HUES6 (cell line): ENCODE results near the gene CNTNAP2.
"Not testable (repeated sequence)": the region's sequence is repeated elsewhere in the genome, so short reads cannot be mapped to it uniquely, and the experiment has no call there.

Experiments used
- H3K27ac ChIP-seq: 2 replicates; pipeline ENCODE4 v1.7.0; 2013; ENCODE audit warnings: low read depth, mild to moderate bottlenecking, low read length, inconsistent platforms
- H3K27me3 ChIP-seq: 2 replicates; pipeline ENCODE4 v1.6.1; 2013; ENCODE audit warnings: low read length; ENCODE audit not compliant: control insufficient read depth, insufficient read depth
- H3K36me3 ChIP-seq: 2 replicates; pipeline ENCODE4 v1.6.1; 2013; ENCODE audit warnings: low read length; ENCODE audit not compliant: control insufficient read depth, insufficient read depth
- H3K4me1 ChIP-seq: 2 replicates; pipeline ENCODE4 v1.6.1; 2013; ENCODE audit warnings: low read length; ENCODE audit not compliant: control insufficient read depth, insufficient read depth
- H3K4me3 ChIP-seq: 2 replicates; pipeline ENCODE4 v1.5.1; 2013; ENCODE audit warnings: low read depth, low read length
- H3K9ac ChIP-seq: one replicate; pipeline ENCODE4 v1.6.1; 2013; ENCODE audit warnings: mild to moderate bottlenecking, low read length
- H3K9me3 ChIP-seq: 2 replicates; pipeline ENCODE4 v1.6.1; 2013; ENCODE audit warnings: low read depth, low read length; ENCODE audit not compliant: control insufficient read depth, insufficient read depth

CNTNAP2 gene

DNA sequence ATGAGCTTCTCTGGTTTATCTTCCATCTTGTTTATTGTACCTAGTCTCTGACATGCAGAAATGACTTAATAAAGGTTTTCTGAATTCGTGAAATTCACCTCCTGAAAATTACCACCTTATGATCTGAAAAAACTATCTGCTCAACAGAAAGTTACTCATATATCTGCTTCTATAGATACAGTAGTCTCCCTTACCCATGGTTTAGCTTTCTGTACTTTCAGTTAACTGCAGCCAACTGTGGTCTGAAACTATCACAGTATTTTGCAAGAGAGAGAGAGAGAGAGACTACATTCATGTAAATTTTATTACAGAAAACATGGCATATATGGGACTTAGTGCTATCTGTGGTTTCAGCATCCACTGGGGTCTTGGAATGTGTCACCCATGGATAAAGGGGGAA, 1564.9 kb downstream of the CNTNAP2 start:
- H3K4me1 ChIP-seq: no peaks in the 10 kb centered on the region
- H3K9me3 ChIP-seq: no peaks in the 10 kb centered on the region
- no peaks in the 10 kb centered on the region for H3K36me3 ChIP-seq
- H3K4me3 ChIP-seq: no peak overlapping the region
- no peaks in the 10 kb centered on the region for H3K27me3 ChIP-seq
- no peak overlapping the region for H3K9ac ChIP-seq
- no peak overlapping the region for H3K27ac ChIP-seq

- Histone ChIP-seq H3K36me3 (no peaks in the 10 kb centered on the region), H3K27ac (no peak overlapping the region), H3K4me3 (no peak overlapping the region), H3K9ac (no peak overlapping the region), H3K4me1 (no peaks in the 10 kb centered on the region), H3K27me3 (no peaks in the 10 kb centered on the region), H3K9me3 (peaks cover 5% of the 10 kb centered on the region)
These were observed 1584.1 kb downstream of the CNTNAP2 start for GRCh38 chr7:147700702-147701101.

- H3K9ac ChIP-seq: no peak overlapping the region
- no peak overlapping the region for H3K27ac ChIP-seq
- H3K9me3 ChIP-seq: peaks cover 5% of the 10 kb centered on the region
- H3K36me3 ChIP-seq: no peaks in the 10 kb centered on the region
- no peaks in the 10 kb centered on the region for H3K4me1 ChIP-seq
- H3K27me3 ChIP-seq: no peaks in the 10 kb centered on the region
- no peak overlapping the region for H3K4me3 ChIP-seq
These were observed 1591.3 kb downstream of the CNTNAP2 start for GRCh38 chr7:147707926-147708325.

- H3K27me3 ChIP-seq: no peaks in the 10 kb centered on the region
- no peaks in the 10 kb centered on the region for H3K4me1 ChIP-seq
- H3K36me3 ChIP-seq: no peaks in the 10 kb centered on the region
- no peak overlapping the region for H3K27ac ChIP-seq
- peaks cover 5% of the 10 kb centered on the region for H3K9me3 ChIP-seq
- no peak overlapping the region for H3K4me3 ChIP-seq
- no peak overlapping the region for H3K9ac ChIP-seq
These were observed 1592.3 kb downstream of the CNTNAP2 start for GRCh38 chr7:147708871-147709270.

GRCh38 chr7:147711447-147711846, 1594.8 kb downstream of the CNTNAP2 start:
- Histone ChIP-seq H3K9me3 (no peaks in the 10 kb centered on the region), H3K27ac (no peak overlapping the region), H3K27me3 (no peaks in the 10 kb centered on the region), H3K4me1 (no peaks in the 10 kb centered on the region), H3K4me3 (no peak overlapping the region), H3K9ac (no peak overlapping the region), H3K36me3 (no peaks in the 10 kb centered on the region)

DNA sequence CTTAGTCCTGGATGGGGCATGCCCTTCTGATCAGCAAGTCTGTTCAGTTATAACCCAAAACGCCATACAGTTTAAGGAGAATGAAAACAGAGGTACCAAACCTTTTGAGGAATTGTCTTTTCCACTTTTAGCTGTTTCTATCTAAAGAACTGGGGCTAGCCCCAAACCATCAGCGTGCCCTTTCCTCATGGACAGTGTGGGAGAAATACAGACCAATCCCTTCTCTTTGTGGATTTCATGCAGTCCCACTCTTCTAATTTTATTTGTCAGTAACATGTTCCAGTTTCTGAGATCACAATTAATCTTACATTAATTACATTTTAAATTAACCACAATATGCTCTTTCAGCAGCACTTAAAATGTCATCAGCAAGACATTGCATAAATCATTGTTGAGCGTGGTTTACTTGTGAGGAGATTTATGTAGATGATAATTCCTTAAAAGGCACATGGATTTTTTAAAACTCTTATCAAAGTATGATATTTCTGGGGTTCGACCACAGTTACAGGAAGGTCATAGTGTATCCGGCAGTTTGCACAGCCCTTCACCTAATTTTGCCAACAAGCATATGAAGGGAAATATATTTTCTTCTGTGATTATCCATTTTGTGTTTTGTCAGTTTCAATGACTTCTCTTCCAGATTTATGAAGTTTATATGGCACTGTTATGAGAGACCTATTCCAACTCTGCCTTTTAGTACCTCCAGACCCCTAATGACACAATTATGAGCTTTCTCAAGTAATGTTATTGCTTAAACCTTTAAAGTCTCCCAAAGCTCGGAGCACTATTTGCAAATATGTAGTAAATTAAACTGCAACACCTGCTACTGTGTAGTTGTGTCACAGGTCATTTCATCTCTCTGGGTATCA, 1605.6 kb downstream of the CNTNAP2 start:
- Histone ChIP-seq H3K9me3 (no peaks in the 10 kb centered on the region), H3K9ac (no peak overlapping the region), H3K27ac (no peak overlapping the region)

GRCh38 chr7:147723536-147723935, 1606.9 kb downstream of the CNTNAP2 start:
- Histone ChIP-seq H3K36me3 (no peaks in the 10 kb centered on the region), H3K4me3 (no peak overlapping the region), H3K9ac (no peak overlapping the region), H3K27me3 (no peaks in the 10 kb centered on the region), H3K27ac (no peak overlapping the region), H3K4me1 (no peaks in the 10 kb centered on the region), H3K9me3 (no peaks in the 10 kb centered on the region)

More for the DNA sequence above, 1605.6 kb downstream of the CNTNAP2 start:
- no peaks in the 10 kb centered on the region for H3K27me3 ChIP-seq
- no peaks in the 10 kb centered on the region for H3K4me1 ChIP-seq
- H3K36me3 ChIP-seq: no peaks in the 10 kb centered on the region
- no peak overlapping the region for H3K4me3 ChIP-seq

DNA sequence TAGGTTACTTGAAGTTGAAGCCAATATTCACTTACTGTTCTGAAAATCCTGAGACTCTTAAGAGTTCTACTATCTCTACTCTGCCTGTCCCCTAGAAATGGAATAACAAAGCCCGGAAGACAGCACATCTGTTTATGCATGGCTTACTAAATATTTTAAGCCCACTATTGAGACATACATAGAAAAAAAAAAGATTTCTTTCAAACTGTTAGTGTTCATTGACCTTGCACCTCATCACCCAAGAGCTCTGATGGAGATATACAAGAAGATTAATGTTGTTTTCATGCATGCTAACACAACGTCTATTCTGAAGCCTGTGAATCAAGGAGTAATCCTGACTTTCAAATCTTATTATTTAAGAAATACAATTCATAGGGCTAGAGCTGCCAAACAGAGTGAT, 1614.7 kb downstream of the CNTNAP2 start:
- Histone ChIP-seq H3K36me3 (no peaks in the 10 kb centered on the region), H3K9me3 (no peaks in the 10 kb centered on the region), H3K4me1 (no peaks in the 10 kb centered on the region), H3K9ac (no peak overlapping the region), H3K27ac (no peak overlapping the region), H3K4me3 (no peak overlapping the region), H3K27me3 (no peaks in the 10 kb centered on the region)

DNA sequence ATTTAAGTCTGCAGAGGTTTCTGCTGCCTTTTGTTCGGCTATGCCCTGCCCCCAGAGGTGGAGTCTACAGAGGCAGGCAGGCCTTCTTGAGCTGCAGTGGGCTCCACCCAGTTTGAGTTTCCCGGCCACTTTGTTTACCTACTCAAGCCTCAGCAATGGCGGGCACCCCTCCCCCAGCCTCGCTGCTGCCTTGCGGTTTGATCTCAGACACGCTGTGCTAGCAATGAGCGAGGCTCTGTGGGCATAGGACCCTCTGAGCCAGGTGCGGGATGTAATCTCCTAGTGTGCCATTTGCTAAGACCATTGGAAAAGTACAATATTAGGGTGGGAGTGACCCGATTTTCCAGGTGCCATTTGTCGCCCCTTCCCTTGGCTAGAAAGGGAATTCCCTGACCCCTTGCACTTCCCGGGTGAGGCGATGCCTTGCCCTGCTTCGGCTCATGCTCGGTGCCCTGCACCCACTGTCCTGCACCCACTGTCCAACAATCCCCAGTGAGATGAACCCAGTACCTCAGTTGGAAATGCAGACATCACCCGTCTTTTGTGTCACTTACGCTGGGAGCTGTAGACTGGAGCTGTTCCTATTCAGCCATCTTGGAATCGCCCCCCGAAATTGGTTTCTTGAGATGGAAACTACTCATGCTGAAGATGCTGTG, 1621.1 kb downstream of the CNTNAP2 start:
- H3K4me3 ChIP-seq, H3K4me1 ChIP-seq, H3K27ac ChIP-seq, H3K36me3 ChIP-seq, H3K9ac ChIP-seq, H3K27me3 ChIP-seq, H3K9me3 ChIP-seq: not testable (repeated sequence)

- Histone ChIP-seq H3K9me3 (peaks cover 3% of the 10 kb centered on the region), H3K9ac (no peak overlapping the region), H3K4me1 (no peaks in the 10 kb centered on the region), H3K27ac (no peak overlapping the region), H3K4me3 (no peak overlapping the region), H3K36me3 (no peaks in the 10 kb centered on the region), H3K27me3 (no peaks in the 10 kb centered on the region)
These were observed 1625.7 kb downstream of the CNTNAP2 start for GRCh38 chr7:147742301-147742700.

DNA sequence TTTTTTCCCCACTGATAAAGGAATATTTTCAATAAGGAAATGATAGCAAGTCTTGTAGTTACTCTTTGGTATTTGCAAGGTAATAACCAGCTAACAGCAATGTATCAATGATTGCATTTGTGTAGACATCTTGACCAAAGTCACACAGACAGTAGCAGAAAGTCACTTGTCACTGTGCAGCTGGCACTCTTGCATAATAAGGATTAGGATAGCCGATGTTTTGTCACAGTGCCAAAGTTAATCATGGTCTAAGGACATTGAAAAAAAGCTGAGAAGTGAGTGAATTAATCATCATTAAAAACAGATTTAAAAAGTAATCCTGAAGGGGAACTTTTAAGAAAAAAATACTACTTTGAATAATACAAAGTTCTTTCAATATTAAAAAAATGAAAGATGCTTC, 1639.7 kb downstream of the CNTNAP2 start:
- no peak overlapping the region for H3K9ac ChIP-seq
- no peaks in the 10 kb centered on the region for H3K36me3 ChIP-seq
- no peak overlapping the region for H3K27ac ChIP-seq
- no peaks in the 10 kb centered on the region for H3K27me3 ChIP-seq
- no peak overlapping the region for H3K4me3 ChIP-seq
- no peaks in the 10 kb centered on the region for H3K9me3 ChIP-seq
- H3K4me1 ChIP-seq: no peaks in the 10 kb centered on the region
